ENCODE results near the gene ANKAR.

Gene ANKAR

DNA sequence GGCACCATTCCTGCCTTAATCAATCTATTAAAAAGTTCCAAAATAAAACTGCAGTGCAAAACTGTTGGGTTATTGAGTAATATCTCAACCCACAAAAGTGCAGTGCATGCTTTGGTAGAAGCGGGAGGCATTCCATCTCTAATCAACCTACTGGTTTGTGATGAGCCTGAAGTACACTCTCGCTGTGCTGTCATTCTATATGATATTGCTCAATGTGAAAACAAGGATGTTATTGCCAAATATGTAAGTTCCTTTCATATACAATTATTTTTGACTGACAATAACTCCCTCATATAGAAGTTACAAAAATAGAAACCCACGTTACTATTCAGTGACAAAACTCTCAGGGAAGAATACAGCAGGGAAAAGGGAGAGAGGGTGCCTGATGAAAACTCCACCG is 45.1 kb downstream of the ANKAR start (continued):
- TF ChIP-seq, protein P1, sequence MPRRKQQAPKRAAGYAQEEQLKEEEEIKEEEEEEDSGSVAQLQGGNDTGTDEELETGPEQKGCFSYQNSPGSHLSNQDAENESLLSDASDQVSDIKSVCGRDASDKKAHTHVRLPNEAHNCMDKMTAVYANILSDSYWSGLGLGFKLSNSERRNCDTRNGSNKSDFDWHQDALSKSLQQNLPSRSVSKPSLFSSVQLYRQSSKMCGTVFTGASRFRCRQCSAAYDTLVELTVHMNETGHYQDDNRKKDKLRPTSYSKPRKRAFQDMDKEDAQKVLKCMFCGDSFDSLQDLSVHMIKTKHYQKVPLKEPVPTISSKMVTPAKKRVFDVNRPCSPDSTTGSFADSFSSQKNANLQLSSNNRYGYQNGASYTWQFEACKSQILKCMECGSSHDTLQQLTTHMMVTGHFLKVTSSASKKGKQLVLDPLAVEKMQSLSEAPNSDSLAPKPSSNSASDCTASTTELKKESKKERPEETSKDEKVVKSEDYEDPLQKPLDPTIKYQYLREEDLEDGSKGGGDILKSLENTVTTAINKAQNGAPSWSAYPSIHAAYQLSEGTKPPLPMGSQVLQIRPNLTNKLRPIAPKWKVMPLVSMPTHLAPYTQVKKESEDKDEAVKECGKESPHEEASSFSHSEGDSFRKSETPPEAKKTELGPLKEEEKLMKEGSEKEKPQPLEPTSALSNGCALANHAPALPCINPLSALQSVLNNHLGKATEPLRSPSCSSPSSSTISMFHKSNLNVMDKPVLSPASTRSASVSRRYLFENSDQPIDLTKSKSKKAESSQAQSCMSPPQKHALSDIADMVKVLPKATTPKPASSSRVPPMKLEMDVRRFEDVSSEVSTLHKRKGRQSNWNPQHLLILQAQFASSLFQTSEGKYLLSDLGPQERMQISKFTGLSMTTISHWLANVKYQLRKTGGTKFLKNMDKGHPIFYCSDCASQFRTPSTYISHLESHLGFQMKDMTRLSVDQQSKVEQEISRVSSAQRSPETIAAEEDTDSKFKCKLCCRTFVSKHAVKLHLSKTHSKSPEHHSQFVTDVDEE (CRISPR knock-in tag; IDR thresholded peaks at IDR 0.05), result no peak
- TF ChIP-seq GLIS3 (CRISPR knock-in tag; IDR thresholded peaks at IDR 0.05), result no peak
- no peak for TF ChIP-seq ZNF70 (CRISPR knock-in tag; IDR thresholded peaks at IDR 0.05)

- no peak for ATAC-seq
- TF ChIP-seq TCF4 (CRISPR knock-in tag; IDR thresholded peaks at IDR 0.05; ENCODE audit: borderline replicate concordance) (no peak), GLIS3 (CRISPR knock-in tag; IDR thresholded peaks at IDR 0.05) (no peak), ZFP3 (CRISPR knock-in tag; IDR thresholded peaks at IDR 0.05) (no peak), RARB (CRISPR knock-in tag; IDR thresholded peaks at IDR 0.05) (no peak), BACH2 (CRISPR knock-in tag; IDR thresholded peaks at IDR 0.05; ENCODE audit: borderline replicate concordance) (no peak)
- TF ChIP-seq, protein P2, sequence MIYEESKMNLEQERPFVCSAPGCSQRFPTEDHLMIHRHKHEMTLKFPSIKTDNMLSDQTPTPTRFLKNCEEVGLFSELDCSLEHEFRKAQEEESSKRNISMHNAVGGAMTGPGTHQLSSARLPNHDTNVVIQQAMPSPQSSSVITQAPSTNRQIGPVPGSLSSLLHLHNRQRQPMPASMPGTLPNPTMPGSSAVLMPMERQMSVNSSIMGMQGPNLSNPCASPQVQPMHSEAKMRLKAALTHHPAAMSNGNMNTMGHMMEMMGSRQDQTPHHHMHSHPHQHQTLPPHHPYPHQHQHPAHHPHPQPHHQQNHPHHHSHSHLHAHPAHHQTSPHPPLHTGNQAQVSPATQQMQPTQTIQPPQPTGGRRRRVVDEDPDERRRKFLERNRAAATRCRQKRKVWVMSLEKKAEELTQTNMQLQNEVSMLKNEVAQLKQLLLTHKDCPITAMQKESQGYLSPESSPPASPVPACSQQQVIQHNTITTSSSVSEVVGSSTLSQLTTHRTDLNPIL (CRISPR knock-in tag; IDR thresholded peaks at IDR 0.05; ENCODE audit: low read depth), result no peak
Observed at GRCh38 chr2:189723192-189723591, 48.7 kb downstream of the ANKAR start.

Data from SK-N-SH treated with all-trans-retinoic acid at 6 μM for 48 hours (cell line).